ENCODE results near the gene ZNF679.
"Not testable (repeated sequence)": the region's sequence is repeated elsewhere in the genome, so short reads cannot be mapped to it uniquely, and the experiment has no call there.

The ZNF679 gene

GRCh38 chr7:64228174-64228573 is at the start of gene ZNF679:
Gene ZNF679, plus strand, starts transcription at chr7:64228474. Its CDS starts 20,644 bp downstream, at chr7:64249118.
- no CpG with 5 or more reads among the region's 1 CpG for WGBS (ENCODE audit: insufficient coverage, insufficient read length)
- not testable (repeated sequence) for DNase-seq (ENCODE audit: low read depth, low spot score); H3K36me3 ChIP-seq (ENCODE audit: control insufficient read depth, insufficient read depth, low read length); H3K4me1 ChIP-seq (ENCODE audit: control insufficient read depth, insufficient read depth, low read length); H3K27ac ChIP-seq (ENCODE audit: low read length); H3K27me3 ChIP-seq (ENCODE audit: control insufficient read depth, insufficient read depth, low read length); H3K4me3 ChIP-seq (ENCODE audit: low read length)
- peaks cover 10% of the 10 kb centered on the region for H3K9me3 ChIP-seq (ENCODE audit: control insufficient read depth, insufficient read depth, low read length)

GRCh38 chr7:64180989-64181388 is 47.3 kb upstream of the ZNF679 start:
- no peak for DNase-seq (ENCODE audit: low read depth, low spot score)
- Histone ChIP-seq H3K27ac (ENCODE audit: low read length) (no peak overlapping the region), H3K36me3 (ENCODE audit: control insufficient read depth, insufficient read depth, low read length) (no peaks in the 10 kb centered on the region), H3K9me3 (ENCODE audit: control insufficient read depth, insufficient read depth, low read length) (peaks cover 9% of the 10 kb centered on the region), H3K27me3 (ENCODE audit: control insufficient read depth, insufficient read depth, low read length) (no peaks in the 10 kb centered on the region), H3K4me3 (ENCODE audit: low read length) (no peak overlapping the region), H3K4me1 (ENCODE audit: control insufficient read depth, insufficient read depth, low read length) (no peaks in the 10 kb centered on the region)
- 100% methylated on average over 1 of the region's 4 CpGs for WGBS (ENCODE audit: insufficient coverage, insufficient read length)

GRCh38 chr7:64181586-64181985 is 46.7 kb upstream of the ZNF679 start:
- Histone ChIP-seq H3K27me3 (ENCODE audit: control insufficient read depth, insufficient read depth, low read length) (no peaks in the 10 kb centered on the region), H3K9me3 (ENCODE audit: control insufficient read depth, insufficient read depth, low read length) (peaks cover 9% of the 10 kb centered on the region), H3K4me3 (ENCODE audit: low read length) (no peak overlapping the region), H3K36me3 (ENCODE audit: control insufficient read depth, insufficient read depth, low read length) (no peaks in the 10 kb centered on the region), H3K27ac (ENCODE audit: low read length) (no peak overlapping the region), H3K4me1 (ENCODE audit: control insufficient read depth, insufficient read depth, low read length) (no peaks in the 10 kb centered on the region)
- no peak for DNase-seq (ENCODE audit: low read depth, low spot score)
- WGBS (ENCODE audit: insufficient coverage, insufficient read length) = no CpG with 5 or more reads among the region's 46 CpGs

- Histone ChIP-seq H3K27me3 (ENCODE audit: control insufficient read depth, insufficient read depth, low read length) (no peaks in the 10 kb centered on the region), H3K4me1 (ENCODE audit: control insufficient read depth, insufficient read depth, low read length) (no peaks in the 10 kb centered on the region), H3K36me3 (ENCODE audit: control insufficient read depth, insufficient read depth, low read length) (no peaks in the 10 kb centered on the region), H3K9me3 (ENCODE audit: control insufficient read depth, insufficient read depth, low read length) (peaks cover 9% of the 10 kb centered on the region), H3K4me3 (ENCODE audit: low read length) (no peak overlapping the region), H3K27ac (ENCODE audit: low read length) (no peak overlapping the region)
- no CpG with 5 or more reads among the region's 66 CpGs for WGBS (ENCODE audit: insufficient coverage, insufficient read length)
- no peak for DNase-seq (ENCODE audit: low read depth, low spot score)
Measured at GRCh38 chr7:64182036-64182790, 46.1 kb upstream of the ZNF679 start.

- DNase-seq (ENCODE audit: low read depth, low spot score) = no peak
- Histone ChIP-seq H3K27ac (ENCODE audit: low read length) (no peak overlapping the region), H3K4me3 (ENCODE audit: low read length) (no peak overlapping the region), H3K9me3 (ENCODE audit: control insufficient read depth, insufficient read depth, low read length) (peaks cover 10% of the 10 kb centered on the region), H3K4me1 (ENCODE audit: control insufficient read depth, insufficient read depth, low read length) (no peaks in the 10 kb centered on the region), H3K36me3 (ENCODE audit: control insufficient read depth, insufficient read depth, low read length) (no peaks in the 10 kb centered on the region), H3K27me3 (ENCODE audit: control insufficient read depth, insufficient read depth, low read length) (no peaks in the 10 kb centered on the region)
- WGBS (ENCODE audit: insufficient coverage, insufficient read length) = no CpG with 5 or more reads among the region's 31 CpGs
Measured at GRCh38 chr7:64183126-64183742, 45.0 kb upstream of the ZNF679 start.

- no CpG with 5 or more reads among the region's 13 CpGs for WGBS (ENCODE audit: insufficient coverage, insufficient read length)
- no peaks in the 10 kb centered on the region for H3K4me1 ChIP-seq (ENCODE audit: control insufficient read depth, insufficient read depth, low read length)
- H3K36me3 ChIP-seq (ENCODE audit: control insufficient read depth, insufficient read depth, low read length) = no peaks in the 10 kb centered on the region
- H3K27ac ChIP-seq (ENCODE audit: low read length) = no peak overlapping the region
- H3K9me3 ChIP-seq (ENCODE audit: control insufficient read depth, insufficient read depth, low read length) = peaks cover 10% of the 10 kb centered on the region
- H3K4me3 ChIP-seq (ENCODE audit: low read length) = no peak overlapping the region
- no peak for DNase-seq (ENCODE audit: low read depth, low spot score)
- H3K27me3 ChIP-seq (ENCODE audit: control insufficient read depth, insufficient read depth, low read length) = no peaks in the 10 kb centered on the region
Measured at GRCh38 chr7:64183827-64184372, 44.4 kb upstream of the ZNF679 start.

GRCh38 chr7:64184376-64184775 is 43.9 kb upstream of the ZNF679 start:
- H3K9me3 ChIP-seq (ENCODE audit: control insufficient read depth, insufficient read depth, low read length) = peaks cover 10% of the 10 kb centered on the region
- no peaks in the 10 kb centered on the region for H3K36me3 ChIP-seq (ENCODE audit: control insufficient read depth, insufficient read depth, low read length)
- no peak overlapping the region for H3K27ac ChIP-seq (ENCODE audit: low read length)
- no peaks in the 10 kb centered on the region for H3K4me1 ChIP-seq (ENCODE audit: control insufficient read depth, insufficient read depth, low read length)
- no CpG with 5 or more reads among the region's 12 CpGs for WGBS (ENCODE audit: insufficient coverage, insufficient read length)
- H3K27me3 ChIP-seq (ENCODE audit: control insufficient read depth, insufficient read depth, low read length) = no peaks in the 10 kb centered on the region
- no peak overlapping the region for H3K4me3 ChIP-seq (ENCODE audit: low read length)
- no peak for DNase-seq (ENCODE audit: low read depth, low spot score)

GRCh38 chr7:64187408-64187807 is 40.9 kb upstream of the ZNF679 start:
- Histone ChIP-seq H3K9me3 (ENCODE audit: control insufficient read depth, insufficient read depth, low read length) (peaks cover 16% of the 10 kb centered on the region), H3K27me3 (ENCODE audit: control insufficient read depth, insufficient read depth, low read length) (no peaks in the 10 kb centered on the region), H3K36me3 (ENCODE audit: control insufficient read depth, insufficient read depth, low read length) (no peaks in the 10 kb centered on the region; the same call in 1 of the 2 replicates), H3K4me3 (ENCODE audit: low read length) (no peak overlapping the region), H3K4me1 (ENCODE audit: control insufficient read depth, insufficient read depth, low read length) (no peaks in the 10 kb centered on the region), H3K27ac (ENCODE audit: low read length) (no peak overlapping the region)
- no CpG with 5 or more reads among the region's 3 CpGs for WGBS (ENCODE audit: insufficient coverage, insufficient read length)
- DNase-seq (ENCODE audit: low read depth, low spot score) = no peak

GRCh38 chr7:64192148-64192704 is 36.0 kb upstream of the ZNF679 start:
- H3K36me3 ChIP-seq (ENCODE audit: control insufficient read depth, insufficient read depth, low read length) = no peaks in the 10 kb centered on the region; the same call in 1 of the 2 replicates
- H3K27ac ChIP-seq (ENCODE audit: low read length) = no peak overlapping the region
- no peaks in the 10 kb centered on the region for H3K27me3 ChIP-seq (ENCODE audit: control insufficient read depth, insufficient read depth, low read length)
- DNase-seq (ENCODE audit: low read depth, low spot score) = no peak
- peaks cover 16% of the 10 kb centered on the region for H3K9me3 ChIP-seq (ENCODE audit: control insufficient read depth, insufficient read depth, low read length)
- WGBS (ENCODE audit: insufficient coverage, insufficient read length) = no CpG with 5 or more reads among the region's 24 CpGs
- H3K4me1 ChIP-seq (ENCODE audit: control insufficient read depth, insufficient read depth, low read length) = no peaks in the 10 kb centered on the region
- H3K4me3 ChIP-seq (ENCODE audit: low read length) = no peak overlapping the region

GRCh38 chr7:64192775-64193174 is 35.5 kb upstream of the ZNF679 start:
- Histone ChIP-seq H3K36me3 (ENCODE audit: control insufficient read depth, insufficient read depth, low read length) (no peaks in the 10 kb centered on the region; the same call in 1 of the 2 replicates), H3K4me1 (ENCODE audit: control insufficient read depth, insufficient read depth, low read length) (no peaks in the 10 kb centered on the region), H3K27ac (ENCODE audit: low read length) (no peak overlapping the region), H3K27me3 (ENCODE audit: control insufficient read depth, insufficient read depth, low read length) (no peaks in the 10 kb centered on the region), H3K9me3 (ENCODE audit: control insufficient read depth, insufficient read depth, low read length) (peaks cover 16% of the 10 kb centered on the region), H3K4me3 (ENCODE audit: low read length) (no peak overlapping the region)
- no CpG with 5 or more reads among the region's 8 CpGs for WGBS (ENCODE audit: insufficient coverage, insufficient read length)
- DNase-seq (ENCODE audit: low read depth, low spot score) = no peak
